NCI-H510A treated with DMSO at 0.1 percent for 48 hours (cell line): Measurements from ENCODE around the gene ERCC2.

Experiments used
- DNase-seq: peaks from one replicate; lab custom pipeline; 2025; lab: John Stamatoyannopoulos, UW

The ERCC2 gene

DNA sequence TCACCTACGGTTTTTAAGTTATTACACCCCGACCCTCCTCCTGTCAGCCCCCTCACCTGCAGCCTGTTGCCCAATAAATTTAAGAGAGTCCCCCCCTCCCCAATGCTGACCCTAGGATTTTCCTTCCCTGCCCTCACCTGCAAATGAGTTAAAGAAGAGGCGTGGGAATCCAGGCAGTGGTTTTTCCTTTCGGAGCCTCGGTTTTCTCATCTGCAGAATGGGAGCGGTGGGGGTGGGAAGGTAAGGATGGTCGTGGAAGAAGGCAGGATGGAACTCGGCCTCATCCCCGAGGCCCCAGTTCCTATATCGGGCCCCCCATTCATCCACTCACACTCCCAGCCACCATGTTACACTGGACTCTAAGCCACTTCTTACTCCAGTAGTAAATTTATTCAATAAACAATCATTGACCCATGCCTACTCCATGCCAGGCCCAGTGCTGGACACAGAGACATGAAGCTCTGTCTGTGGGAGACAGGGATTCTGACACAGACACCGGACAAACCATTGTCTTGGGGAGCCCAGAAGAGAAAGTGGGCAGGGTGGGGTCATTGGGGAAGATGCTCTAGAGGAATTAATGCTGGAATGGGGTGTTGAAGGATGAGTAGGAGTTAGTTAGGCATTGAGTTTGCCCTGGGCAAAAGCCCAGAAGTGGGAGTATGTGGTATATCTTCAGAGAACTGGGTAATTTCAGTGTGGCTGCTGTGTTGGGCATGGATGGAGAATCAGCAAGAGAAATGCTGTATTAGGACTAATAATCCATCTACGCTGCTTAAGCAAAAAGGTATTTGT is 66.9 kb downstream of the ERCC2 start:
- DNase-seq = no peak

DNA sequence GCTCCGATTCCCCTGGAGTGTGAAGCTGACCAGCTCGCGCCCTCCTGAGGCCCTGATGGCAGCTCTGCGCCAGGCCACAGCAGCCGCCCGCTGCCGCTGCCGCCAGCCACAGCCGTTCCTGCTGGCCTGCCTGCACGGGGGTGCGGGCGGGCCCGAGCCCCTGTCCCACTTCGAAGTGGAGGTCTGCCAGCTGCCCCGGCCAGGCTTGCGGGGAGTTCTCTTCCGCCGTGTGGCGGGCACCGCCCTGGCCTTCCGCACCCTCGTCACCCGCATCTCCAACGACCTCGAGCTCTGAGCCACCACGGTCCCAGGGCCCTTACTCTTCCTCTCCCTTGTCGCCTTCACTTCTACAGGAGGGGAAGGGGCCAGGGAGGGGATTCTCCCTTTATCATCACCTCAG is 68.0 kb downstream of the ERCC2 start:
- DNase-seq = no peak
